ENCODE results near the gene BRMS1L. TPM values are rescaled to one million over a fixed set of nuclear protein-coding genes. Genes with fewer than 3 reads are reported as not detected.
"Not testable (repeated sequence)": the region's sequence is repeated elsewhere in the genome, so short reads cannot be mapped to it uniquely, and the experiment has no call there.

Gene BRMS1L
- total RNA-seq (2014; rRNA removed; shearing (Covaris generic)): 4.5 and 7.8 TPM in 2 replicates
- 5.7 and 8.1 TPM in 2 replicates for total RNA-seq (2022)
- Bru-seq, nascent RNA: percentile 70 among the genes with signal in this experiment
- percentile 56 among the genes with signal in this experiment for BruChase-seq, experiment 1, labeled RNA remaining after a 6-hour chase
- percentile 61 among the genes with signal in this experiment for BruChase-seq, experiment 2, labeled RNA remaining after a 2-hour chase
- long read RNA-seq, transcript BRMS1L-201 (10 exons, 2,657 nt): major isoform, 6 of 14 reads
- long read RNA-seq, partial matches to known transcripts: 1 of 14 reads
- long read RNA-seq, other reads (novel, unspliced or antisense): 6 of 14 reads

- DNase-seq (ENCODE audit: low spot score): peak; percentile 99
- POLR2A ChIA-PET: interaction anchor here (0.5 to 2.9 kb wide), 21 partner anchors 9 to 1196 kb away, joined by 3 to 27 read pairs (median 4); partner anchors contain the start of genes RALGAPA1 and SNX6
- no TSS peak for BruUV-seq (replicated peaks)
- H3K4me2 ChIP-seq (ENCODE audit: low read length): peak within 1 kb of the TSS; percentile 89
- peak within 1 kb of the TSS; percentile 54 for H3K27ac ChIP-seq (ENCODE audit: low read depth, low read length, poor library complexity, severe bottlenecking)
- intact Hi-C loops (cut with micrococcal nuclease; ENCODE audit: unreplicated experiment): loop anchor here (1.0 kb wide), 1 partner anchor 30 kb away; no protein-coding TSS in a partner anchor
- peak within 1 kb of the TSS; percentile 95 for H2AFZ ChIP-seq (ENCODE audit: low read length)
- peaks cover 12% of the 10 kb centered on the region; the same call in 1 of the 2 replicates for H3K79me2 ChIP-seq (ENCODE audit: insufficient read depth, low read depth, low read length)
- peaks cover 8% of the 10 kb centered on the region; the same call in 1 of the 2 replicates for H4K20me1 ChIP-seq (ENCODE audit: insufficient read depth, low read length)
- no peaks in the 10 kb centered on the region for H3K9me2 ChIP-seq (ENCODE audit: insufficient read depth, low read length)
- H3K36me3 ChIP-seq (ENCODE audit: insufficient read depth, low read length): peaks cover 2% of the 10 kb centered on the region; the same call in 1 of the 2 replicates
- H3K9me3 ChIP-seq (ENCODE audit: low read length): no peaks in the 10 kb centered on the region
- CTCF ChIA-PET (ENCODE audit: unreplicated experiment): interaction anchor here (0.6 to 1.5 kb wide), 3 partner anchors 9 to 388 kb away, joined by 3 to 13 read pairs (median 6); no protein-coding TSS in a partner anchor
- peaks cover 13% of the 10 kb centered on the region for H3K4me1 ChIP-seq (ENCODE audit: insufficient read depth, low read length, poor library complexity, severe bottlenecking)
- H3K4me3 ChIP-seq (ENCODE audit: low read depth, low read length, poor library complexity, severe bottlenecking): peak within 1 kb of the TSS; percentile 90
- TF ChIP-seq EZH2phosphoT487 (IDR thresholded peaks at IDR 0.05; ENCODE audit: borderline replicate concordance, low read depth, low read length) (no peak), CTCF (conservative IDR thresholded peaks at IDR 0.05; ENCODE audit: low read length) (no peak)
Measured at GRCh38 chr14:35826218-35826951, at the start of gene BRMS1L. BRMS1L (plus strand) TSS chr14:35826338; CDS start chr14:35826517, 179 bp downstream.

- Histone ChIP-seq H3K4me2 (ENCODE audit: low read length) (no peak overlapping the region), H3K4me3 (ENCODE audit: low read depth, low read length, poor library complexity, severe bottlenecking) (no peak overlapping the region), H3K9me3 (ENCODE audit: low read length) (peaks cover 6% of the 10 kb centered on the region; the same call in 1 of the 2 replicates), H2AFZ (ENCODE audit: low read length) (no peak overlapping the region), H3K79me2 (ENCODE audit: insufficient read depth, low read depth, low read length) (no peaks in the 10 kb centered on the region), H4K20me1 (ENCODE audit: insufficient read depth, low read length) (no peaks in the 10 kb centered on the region), H3K36me3 (ENCODE audit: insufficient read depth, low read length) (no peaks in the 10 kb centered on the region), H3K4me1 (ENCODE audit: insufficient read depth, low read length, poor library complexity, severe bottlenecking) (no peaks in the 10 kb centered on the region), H3K27ac (ENCODE audit: low read depth, low read length, poor library complexity, severe bottlenecking) (no peak overlapping the region), H3K9me2 (ENCODE audit: insufficient read depth, low read length) (no peaks in the 10 kb centered on the region; the same call in 1 of the 2 replicates)
- BruUV-seq (replicated peaks): no TSS peak
- ChIA-PET CTCF (ENCODE audit: unreplicated experiment) (no interaction called here), POLR2A (interaction anchor here (0.7 to 1.3 kb wide), 5 partner anchors 8 to 333 kb away, joined by 3 to 4 read pairs (median 3); no protein-coding TSS in a partner anchor)
- no peak for TF ChIP-seq CTCF (conservative IDR thresholded peaks at IDR 0.05; ENCODE audit: low read length)
- TF ChIP-seq EZH2phosphoT487 (IDR thresholded peaks at IDR 0.05; ENCODE audit: borderline replicate concordance, low read depth, low read length): no peak
- DNase-seq (ENCODE audit: low spot score): no peak
- intact Hi-C loops (cut with micrococcal nuclease; ENCODE audit: unreplicated experiment): no loop called here
Measured at GRCh38 chr14:35776823-35777222, 49.3 kb upstream of the BRMS1L start.

GRCh38 chr14:35777550-35777949 lies 48.6 kb upstream of the BRMS1L start:
- H3K4me3 ChIP-seq (ENCODE audit: low read depth, low read length, poor library complexity, severe bottlenecking); H3K9me3 ChIP-seq (ENCODE audit: low read length); H3K79me2 ChIP-seq (ENCODE audit: insufficient read depth, low read depth, low read length); CTCF ChIA-PET (ENCODE audit: unreplicated experiment); BruUV-seq (replicated peaks); H3K9me2 ChIP-seq (ENCODE audit: insufficient read depth, low read length); H3K27ac ChIP-seq (ENCODE audit: low read depth, low read length, poor library complexity, severe bottlenecking); H2AFZ ChIP-seq (ENCODE audit: low read length); intact Hi-C loops (cut with micrococcal nuclease; ENCODE audit: unreplicated experiment); H3K36me3 ChIP-seq (ENCODE audit: insufficient read depth, low read length); H4K20me1 ChIP-seq (ENCODE audit: insufficient read depth, low read length); DNase-seq (ENCODE audit: low spot score); H3K4me2 ChIP-seq (ENCODE audit: low read length); H3K4me1 ChIP-seq (ENCODE audit: insufficient read depth, low read length, poor library complexity, severe bottlenecking); POLR2A ChIA-PET: not testable (repeated sequence)

Measured in OCI-LY7 (cell line).